NB4 (cell line): ENCODE results near the gene CTXN3.

Source experiments
- DNase-seq: peaks from one replicate; pipeline ENCODE4 v3.0.0; 2010; ENCODE audit warnings: low read depth
- H3K4me3 ChIP-seq: one replicate; pipeline ENCODE4 v1.5.1; 2011; ENCODE audit warnings: mild to moderate bottlenecking, low read depth, low read length, moderate library complexity
- CTCF ChIP-seq: IDR thresholded peaks from one replicate; pipeline ENCODE4 v1.5.1; 2012; ENCODE audit warnings: low read depth, low read length
- MAX ChIP-seq: IDR thresholded peaks from 2 replicates; pipeline ENCODE4 v1.6.1; 2011; ENCODE audit warnings: low read depth, low read length
- MYC ChIP-seq: IDR thresholded peaks from 2 replicates; pipeline ENCODE4 v1.6.1; 2011; ENCODE audit warnings: low read depth, low read length
- POLR2A ChIP-seq: IDR thresholded peaks from 2 replicates; pipeline ENCODE4 v1.6.1; 2011; ENCODE audit warnings: mild to moderate bottlenecking; ENCODE audit not compliant: insufficient read length; ENCODE audit errors: extremely low read depth

CTXN3 gene

GRCh38 chr5:127696683-127697082 lies 47.8 kb downstream of the CTXN3 start:
- TF ChIP-seq POLR2A (no peak), MAX (no peak), CTCF (no peak), MYC (no peak)
- no peak for DNase-seq
- H3K4me3 ChIP-seq, result no peak overlapping the region

GRCh38 chr5:127697894-127698600 lies 49.2 kb downstream of the CTXN3 start:
- TF ChIP-seq POLR2A (no peak), MAX (no peak), CTCF (no peak), MYC (no peak)
- DNase-seq, result no peak
- H3K4me3 ChIP-seq, result no peak overlapping the region

GRCh38 chr5:127699416-127699815 lies 50.5 kb downstream of the CTXN3 start:
- no peak for TF ChIP-seq MAX
- no peak for TF ChIP-seq POLR2A
- no peak for TF ChIP-seq CTCF
- no peak for TF ChIP-seq MYC
- no peak for DNase-seq
- no peak overlapping the region for H3K4me3 ChIP-seq

GRCh38 chr5:127700237-127700766 lies 51.4 kb downstream of the CTXN3 start:
- no peak for TF ChIP-seq MAX
- DNase-seq, result no peak
- H3K4me3 ChIP-seq, result no peak overlapping the region

GRCh38 chr5:127702434-127702833 lies 53.6 kb downstream of the CTXN3 start:
- no peak for DNase-seq
- H3K4me3 ChIP-seq, result no peak overlapping the region
- TF ChIP-seq CTCF (no peak), MAX (no peak), POLR2A (no peak), MYC (no peak)

GRCh38 chr5:127702926-127703561 lies 54.2 kb downstream of the CTXN3 start, which contains the start of gene CCDC192:
CCDC192 (plus strand) TSS chr5:127703391; CDS start chr5:127703446, 55 bp downstream.
- no peak for DNase-seq
- no peak for TF ChIP-seq CTCF
- TF ChIP-seq MYC, result no peak
- no peak for TF ChIP-seq MAX
- no peak for TF ChIP-seq POLR2A
- no peak within 1 kb of the TSS for H3K4me3 ChIP-seq
